Thymus (tissue), 11 donors: ENCODE results near the gene GSDME. TPM values are rescaled to one million over a fixed set of nuclear protein-coding genes. Genes with fewer than 3 reads are reported as not detected.

ENCODE experiments used
- DNase-seq, 9 donors: peaks; one replicate each; pipeline ENCODE4 v3.0.0-alpha.2; 2013; ENCODE audit warnings: low spot score in 9 of 9, low read depth in 6 of 9, missing footprints in 1 of 9
- H3K27ac ChIP-seq, 2 donors: one replicate each; pipeline ENCODE4 v1.5.1; 2013; ENCODE audit warnings: control low read depth in 1 of 2, low read depth in 1 of 2, low read length in 1 of 2, mild to moderate bottlenecking in 1 of 2, moderate library complexity in 1 of 2
- H3K27me3 ChIP-seq, 2 donors: one replicate each; pipeline ENCODE4 v1.5.1; 2013; ENCODE audit warnings: low read length in 1 of 2; ENCODE audit not compliant: control insufficient read depth in 2 of 2, insufficient read depth in 1 of 2
- H3K36me3 ChIP-seq, 2 donors: one replicate each; pipeline ENCODE4 v1.5.1; 2013; ENCODE audit warnings: low read length in 1 of 2, mild to moderate bottlenecking in 1 of 2, moderate library complexity in 1 of 2; ENCODE audit not compliant: control insufficient read depth in 2 of 2, insufficient read depth in 2 of 2
- H3K4me1 ChIP-seq, 2 donors: one replicate each; pipeline ENCODE4 v1.5.1; 2013; ENCODE audit warnings: low read length in 2 of 2; ENCODE audit not compliant: control insufficient read depth in 2 of 2, insufficient read depth in 2 of 2
- H3K4me3 ChIP-seq, 2 donors: one replicate each; pipeline ENCODE4 v1.5.1; 2013; ENCODE audit warnings: low read length in 2 of 2, control low read depth in 1 of 2, mild to moderate bottlenecking in 1 of 2
- H3K9me3 ChIP-seq, 2 donors: one replicate each; pipeline ENCODE4 v1.5.1; 2013; ENCODE audit warnings: low read length in 1 of 2, mild to moderate bottlenecking in 1 of 2; ENCODE audit not compliant: control insufficient read depth in 2 of 2, insufficient read depth in 1 of 2
- WGBS: extraction: QIAGEN DNeasy Blood & Tissue Kit; methylation state at CpG from one replicate; pipeline ENCODE4 v1.1.7; 2013; 5-methylcytosine and 5-hydroxymethylcytosine counted together
- polyA plus RNA-seq: library from polyadenylated mRNA; stranded (reverse); fragments of 200-250 nt; gene quantifications from one replicate; pipeline ENCODE4 v1.2.3, GENCODE V29; 2013
- total RNA-seq: library from RNA; stranded (reverse); fragments of 120-200 nt; gene quantifications from one replicate; pipeline ENCODE4 v1.2.4, GENCODE V29; 2013
- donor health status: healthy.

Gene GSDME
- total and polyA plus RNA-seq, 2 donors, result 1.9 to 10.7 TPM

DNA sequence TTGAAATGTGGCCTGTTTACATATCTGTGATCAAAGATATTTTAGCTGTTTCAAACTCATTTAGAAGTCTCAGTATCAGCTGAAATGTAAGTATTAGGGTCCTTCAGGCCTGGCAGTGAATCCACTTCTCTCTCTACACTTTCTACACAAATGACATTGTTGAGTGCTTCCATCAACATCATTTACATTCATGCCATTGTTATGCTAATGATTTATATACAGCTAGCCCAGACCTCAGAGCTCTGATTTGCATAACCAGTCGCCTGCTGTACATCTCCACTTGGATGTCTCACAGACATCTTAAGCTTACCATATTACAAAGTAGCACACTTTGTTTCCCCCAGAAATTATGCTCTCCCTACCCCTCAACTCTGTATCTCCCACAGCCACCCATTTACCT, 71.6 kb downstream of the GSDME start:
- no peak for DNase-seq
- no peaks in the 10 kb centered on the region for H3K4me1 ChIP-seq
- H3K9me3 ChIP-seq, result no peaks in the 10 kb centered on the region
- H3K27ac ChIP-seq, result no peak overlapping the region
- no peaks in the 10 kb centered on the region for H3K36me3 ChIP-seq
- WGBS, result 91% methylated on average over 1 of the region's 1 CpG
- H3K4me3 ChIP-seq, result no peak overlapping the region
- H3K27me3 ChIP-seq, result no peaks in the 10 kb centered on the region

DNA sequence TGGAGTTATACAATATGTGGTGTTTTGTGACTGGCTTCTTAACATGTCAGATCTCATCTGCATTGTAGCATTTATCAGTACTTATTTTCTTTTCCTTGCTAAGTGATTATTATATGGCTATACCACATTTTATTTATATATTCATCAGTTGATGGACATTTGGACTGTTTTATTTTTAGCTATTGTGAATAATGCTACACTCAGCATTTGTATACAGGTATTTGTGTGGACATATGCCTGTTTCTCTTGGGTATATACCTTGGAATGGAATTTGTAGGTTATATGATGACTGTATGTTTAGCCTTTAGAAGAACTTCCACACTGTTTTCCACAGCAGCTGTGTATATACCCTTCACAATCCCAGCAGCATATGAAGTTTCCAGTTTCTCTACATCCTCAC, 86.5 kb downstream of the GSDME start:
- no peaks in the 10 kb centered on the region for H3K4me1 ChIP-seq
- no peak for DNase-seq
- H3K36me3 ChIP-seq, result no peaks in the 10 kb centered on the region
- H3K27me3 ChIP-seq, result no peaks in the 10 kb centered on the region
- H3K4me3 ChIP-seq, result no peak overlapping the region
- H3K9me3 ChIP-seq, result no peaks in the 10 kb centered on the region
- no peak overlapping the region for H3K27ac ChIP-seq

DNA sequence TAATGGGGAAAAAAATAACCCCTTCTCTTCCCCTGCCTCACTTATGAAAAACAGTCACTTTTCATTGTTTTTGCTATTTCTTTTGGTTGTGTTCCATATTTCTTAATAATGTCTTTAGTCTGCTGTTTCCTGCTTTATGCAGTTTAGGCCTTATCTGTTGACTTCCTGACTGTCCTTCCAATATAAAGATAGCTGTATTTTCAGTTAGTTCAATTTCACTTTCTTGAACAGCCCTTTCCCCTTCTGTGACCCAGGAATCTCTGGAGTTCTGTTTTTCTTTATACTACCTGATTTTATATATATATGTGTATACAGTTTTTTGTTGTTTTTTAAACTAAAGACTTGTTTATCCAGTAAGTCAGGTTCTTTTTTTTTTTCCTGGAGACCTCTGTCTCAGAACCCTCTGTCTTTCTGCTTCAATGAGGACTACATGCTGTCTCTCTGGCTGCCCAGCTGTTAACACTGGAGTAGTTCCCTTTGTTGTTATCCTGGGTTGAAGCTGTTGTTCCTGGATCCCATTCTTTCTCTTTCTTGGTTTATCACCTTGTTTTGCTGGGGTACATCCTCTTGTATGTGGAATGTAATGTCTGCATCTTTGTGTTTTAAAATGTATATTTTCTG, 87.2 kb downstream of the GSDME start:
- H3K4me3 ChIP-seq, result no peak overlapping the region
- no peak overlapping the region for H3K27ac ChIP-seq
- no peak for DNase-seq
- H3K4me1 ChIP-seq, result no peaks in the 10 kb centered on the region
- no peaks in the 10 kb centered on the region for H3K9me3 ChIP-seq
- no peaks in the 10 kb centered on the region for H3K36me3 ChIP-seq
- H3K27me3 ChIP-seq, result no peaks in the 10 kb centered on the region

DNA sequence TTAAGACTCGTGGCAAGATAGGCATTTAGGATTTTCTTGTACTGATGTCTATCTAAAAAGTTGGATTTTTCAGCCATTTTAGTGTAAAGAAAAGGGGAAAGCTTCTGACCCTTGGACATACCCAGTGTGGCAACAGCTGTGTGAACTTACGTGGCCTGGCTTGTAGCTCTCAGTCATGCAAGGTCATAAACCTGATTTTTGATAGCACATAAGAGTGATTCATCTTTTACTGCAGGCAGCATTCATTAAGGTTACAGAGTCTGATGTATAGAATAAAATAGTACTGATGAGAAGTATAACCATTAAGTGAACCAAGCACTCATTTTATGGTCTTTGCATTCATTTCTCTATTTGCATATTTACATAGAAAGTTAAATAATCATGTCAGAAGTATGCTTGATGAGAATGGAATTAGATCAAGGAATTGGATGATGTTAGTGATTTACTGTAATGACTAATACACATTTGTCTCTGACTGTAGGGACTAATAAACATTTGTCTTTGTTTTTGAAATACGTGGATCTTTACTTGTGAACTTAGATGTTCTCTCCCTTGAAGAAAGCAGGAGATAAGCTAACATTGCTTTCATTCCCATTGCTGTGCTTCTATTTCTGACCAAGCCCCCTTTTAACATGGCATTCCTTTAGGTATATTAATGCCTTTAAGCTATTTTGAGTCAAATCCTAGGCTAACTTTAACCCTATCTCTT, 88.2 kb downstream of the GSDME start:
- 94% methylated on average over 3 of the region's 3 CpGs for WGBS
- no peak for DNase-seq
- H3K4me1 ChIP-seq, result no peaks in the 10 kb centered on the region
- H3K9me3 ChIP-seq, result no peaks in the 10 kb centered on the region
- no peaks in the 10 kb centered on the region for H3K36me3 ChIP-seq
- H3K27ac ChIP-seq, result no peak overlapping the region
- H3K4me3 ChIP-seq, result no peak overlapping the region
- no peaks in the 10 kb centered on the region for H3K27me3 ChIP-seq

DNA sequence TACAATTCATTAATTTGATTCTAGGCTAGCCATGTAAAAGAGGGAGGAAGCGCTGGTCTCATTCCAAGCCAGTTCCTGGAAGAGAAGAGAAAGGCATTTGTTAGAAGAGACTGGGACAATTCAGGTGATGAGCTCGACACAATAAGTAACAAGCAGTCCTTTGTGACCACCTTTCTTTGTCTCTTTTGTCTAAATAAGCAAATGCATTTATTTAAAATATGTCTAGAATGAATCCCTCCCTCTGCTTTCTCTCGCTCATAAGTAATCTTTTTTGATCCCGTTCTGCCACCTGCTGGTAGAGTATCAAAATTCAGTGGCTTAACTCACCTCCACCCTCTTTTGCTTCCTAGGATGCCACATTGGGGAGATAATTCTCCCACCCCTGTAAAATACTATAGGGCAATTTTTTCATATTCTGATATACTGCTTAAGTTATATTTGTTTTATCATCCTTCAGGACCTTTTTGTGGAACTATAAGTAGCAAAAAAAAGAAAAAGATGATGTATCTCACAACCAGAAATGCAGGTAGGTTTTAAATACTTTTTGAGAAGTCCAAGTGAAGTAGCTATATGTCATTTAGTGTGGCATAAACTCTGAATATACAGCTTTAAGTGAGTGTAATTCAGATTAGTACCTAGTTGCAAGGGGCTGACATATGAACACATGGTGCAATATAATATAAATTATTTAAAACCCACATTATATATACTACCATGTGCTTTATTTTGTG, 91.5 kb downstream of the GSDME start:
- WGBS, result 51% methylated on average over 4 of the region's 4 CpGs
- peak in 8 of 9 donors; percentile 22 to 69 (median 40) for DNase-seq

DNA sequence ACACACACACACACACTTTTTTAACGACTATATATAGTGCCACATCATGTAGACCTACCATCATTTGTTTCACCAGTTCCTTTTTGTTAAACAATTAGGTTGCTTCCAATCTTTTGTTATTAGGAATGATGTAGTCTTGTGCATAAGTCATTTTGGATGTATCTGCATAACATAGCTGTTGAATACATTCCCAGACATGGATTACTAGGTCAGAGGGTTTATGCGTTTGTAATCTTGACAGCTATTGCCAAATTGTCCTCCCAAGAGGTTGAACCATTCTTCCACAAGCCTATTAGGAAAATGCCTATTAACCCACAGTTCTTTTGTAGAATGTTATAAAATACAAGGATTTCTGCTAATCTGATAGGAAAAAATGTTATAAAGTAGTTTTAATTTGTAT, 96.7 kb downstream of the GSDME start:
- Histone ChIP-seq H3K36me3 (no peaks in the 10 kb centered on the region), H3K27ac (no peak overlapping the region), H3K9me3 (no peaks in the 10 kb centered on the region), H3K27me3 (no peaks in the 10 kb centered on the region), H3K4me3 (no peak overlapping the region), H3K4me1 (no peaks in the 10 kb centered on the region)
- no peak for DNase-seq
- 95% methylated on average over 2 of the region's 2 CpGs for WGBS

More for the DNA sequence above, 91.5 kb downstream of the GSDME start:
- no peak overlapping the region for H3K27ac ChIP-seq
- H3K27me3 ChIP-seq, result no peaks in the 10 kb centered on the region
- H3K4me3 ChIP-seq, result no peak overlapping the region
- no peaks in the 10 kb centered on the region for H3K4me1 ChIP-seq
- no peaks in the 10 kb centered on the region for H3K9me3 ChIP-seq
- H3K36me3 ChIP-seq, result no peaks in the 10 kb centered on the region

DNA sequence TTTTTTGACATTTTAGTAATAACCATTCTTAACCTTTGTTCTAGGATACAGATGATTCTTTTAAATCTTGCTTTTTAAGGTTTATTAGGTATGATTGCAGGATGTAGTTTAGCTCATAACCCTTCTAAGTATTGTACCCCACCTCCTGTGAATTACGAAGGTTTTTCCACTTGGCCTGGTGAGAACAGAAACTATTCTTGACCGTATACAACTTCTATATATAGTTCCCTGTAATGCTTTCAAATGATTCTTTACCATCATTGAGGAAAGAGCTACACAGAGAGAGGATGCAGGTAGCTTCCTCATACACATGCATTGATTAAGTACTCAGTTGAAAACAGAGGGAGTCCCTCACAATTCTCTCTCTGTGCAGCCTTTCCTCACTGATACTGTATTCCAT, 97.8 kb downstream of the GSDME start:
- no peaks in the 10 kb centered on the region for H3K36me3 ChIP-seq
- no peak for DNase-seq
- no peak overlapping the region for H3K27ac ChIP-seq
- H3K27me3 ChIP-seq, result no peaks in the 10 kb centered on the region
- no peaks in the 10 kb centered on the region for H3K4me1 ChIP-seq
- H3K9me3 ChIP-seq, result no peaks in the 10 kb centered on the region
- no peak overlapping the region for H3K4me3 ChIP-seq
- 97% methylated on average over 2 of the region's 2 CpGs for WGBS

DNA sequence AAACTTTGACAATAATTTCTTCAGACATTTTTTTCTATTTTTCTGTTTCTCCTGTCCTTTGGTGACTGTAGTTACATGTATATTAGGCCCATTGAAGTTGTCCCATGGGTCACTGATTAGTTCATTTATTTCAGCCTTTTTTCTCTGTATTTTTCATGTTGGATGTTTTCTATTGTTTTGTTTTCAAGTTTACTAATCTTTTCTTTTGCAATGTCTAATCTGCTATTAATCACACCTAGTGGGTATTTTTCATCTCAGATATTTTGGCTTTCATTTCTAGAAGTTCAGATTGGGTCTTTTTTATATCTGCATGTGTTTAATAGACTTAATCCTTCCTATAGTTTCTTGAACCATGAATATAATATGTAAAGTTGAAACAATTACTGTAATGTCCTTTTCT, 99.3 kb downstream of the GSDME start:
- no peak for DNase-seq
- Histone ChIP-seq H3K36me3 (no peaks in the 10 kb centered on the region), H3K4me1 (no peaks in the 10 kb centered on the region), H3K4me3 (no peak overlapping the region), H3K27me3 (no peaks in the 10 kb centered on the region), H3K9me3 (no peaks in the 10 kb centered on the region), H3K27ac (no peak overlapping the region)

DNA sequence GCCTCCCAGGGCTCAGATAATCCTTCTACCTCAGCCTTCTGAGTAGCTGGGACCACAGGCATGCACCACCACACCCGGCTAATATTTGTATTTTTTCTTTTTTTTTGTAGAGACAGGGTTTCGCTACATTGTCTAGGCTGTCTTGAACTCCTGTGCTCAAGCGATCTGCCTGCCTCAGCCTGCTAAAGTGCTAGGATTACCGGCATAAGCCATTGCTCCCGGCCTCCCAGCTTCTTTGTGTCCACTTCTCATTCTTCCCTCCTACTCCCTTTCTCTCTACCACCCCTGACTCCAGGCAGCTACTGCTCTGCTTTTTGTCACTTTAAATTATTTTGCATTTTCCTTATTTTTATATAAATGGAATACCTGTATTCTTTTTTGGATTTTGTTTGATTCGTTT, 100.7 kb downstream of the GSDME start:
- H3K27me3 ChIP-seq, result no peaks in the 10 kb centered on the region
- no peak overlapping the region for H3K27ac ChIP-seq
- H3K4me3 ChIP-seq, result no peak overlapping the region
- no peaks in the 10 kb centered on the region for H3K4me1 ChIP-seq
- DNase-seq, result no peak
- no peaks in the 10 kb centered on the region for H3K36me3 ChIP-seq
- 97% methylated on average over 6 of the region's 6 CpGs for WGBS
- H3K9me3 ChIP-seq, result no peaks in the 10 kb centered on the region
